WI38 (cell line): Measurements from ENCODE around the gene BABAM2.

ENCODE experiments used
- H3K4me3 ChIP-seq: 2 replicates; pipeline ENCODE4 v1.5.1; 2011; ENCODE audit warnings: low read depth, mild to moderate bottlenecking, control low read depth, low read length
- CTCF ChIP-seq: IDR thresholded peaks from 2 replicates; pipeline ENCODE4 v1.5.1; 2012; ENCODE audit warnings: low read depth, mild to moderate bottlenecking, control low read depth, low read length

Gene BABAM2

GRCh38 chr2:28035816-28036215, 145.3 kb downstream of the BABAM2 start:
- H3K4me3 ChIP-seq: no peak overlapping the region
- no peak for TF ChIP-seq CTCF

- no peak overlapping the region for H3K4me3 ChIP-seq
- no peak for TF ChIP-seq CTCF
Measured at GRCh38 chr2:28036307-28036706, 145.8 kb downstream of the BABAM2 start.

- no peak for TF ChIP-seq CTCF
- no peak overlapping the region for H3K4me3 ChIP-seq
Measured at GRCh38 chr2:28038722-28039121, 148.2 kb downstream of the BABAM2 start.

GRCh38 chr2:28045676-28046351, 155.3 kb downstream of the BABAM2 start:
- TF ChIP-seq CTCF: no peak
- no peak overlapping the region for H3K4me3 ChIP-seq

- no peak for TF ChIP-seq CTCF
- H3K4me3 ChIP-seq: no peak overlapping the region
Measured at GRCh38 chr2:28046921-28047320, 156.4 kb downstream of the BABAM2 start.

GRCh38 chr2:28047681-28048080, 157.2 kb downstream of the BABAM2 start:
- H3K4me3 ChIP-seq: no peak overlapping the region
- no peak for TF ChIP-seq CTCF

GRCh38 chr2:28048341-28048740, 157.8 kb downstream of the BABAM2 start:
- no peak for TF ChIP-seq CTCF
- no peak overlapping the region for H3K4me3 ChIP-seq
